Measurements from ENCODE around the gene MTARC2. TPM values are rescaled to one million over a fixed set of nuclear protein-coding genes. Genes with fewer than 3 reads are reported as not detected.

The MTARC2 gene
- total RNA-seq, 1 experiment from 2014 or later, result 15.2 TPM

DNA sequence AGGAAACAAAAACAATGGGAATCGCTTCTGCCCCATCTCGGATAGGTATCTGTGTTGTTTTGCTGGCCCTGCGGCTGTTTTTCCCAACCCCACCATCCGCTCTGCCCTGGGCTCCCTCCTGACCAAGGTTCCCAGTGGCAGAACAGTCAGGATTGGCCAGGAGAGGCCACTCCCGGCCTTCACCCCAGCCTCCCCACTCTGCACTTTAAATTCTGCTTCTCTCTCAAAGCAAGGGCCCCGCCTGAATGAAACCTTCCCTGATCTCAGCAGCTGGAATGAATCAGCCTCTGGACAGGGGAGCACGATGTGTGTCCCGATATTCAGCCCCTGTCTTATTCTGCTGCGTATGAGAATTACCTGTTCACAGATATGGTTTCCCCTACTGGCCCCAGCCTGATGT, 41.6 kb upstream of the MTARC2 start:
- H3K9me3 Mint-ChIP-seq, result no peaks in the 10 kb centered on the region
- no peaks in the 10 kb centered on the region for H3K36me3 Mint-ChIP-seq
- DNase-seq (ENCODE audit: low spot score), result no peak
- no peaks in the 10 kb centered on the region; the same call in 1 of the 2 replicates for H3K27me3 Mint-ChIP-seq (ENCODE audit: low read depth)
- H3K27ac Mint-ChIP-seq, result no peak overlapping the region
- TF ChIP-seq, protein P1, sequence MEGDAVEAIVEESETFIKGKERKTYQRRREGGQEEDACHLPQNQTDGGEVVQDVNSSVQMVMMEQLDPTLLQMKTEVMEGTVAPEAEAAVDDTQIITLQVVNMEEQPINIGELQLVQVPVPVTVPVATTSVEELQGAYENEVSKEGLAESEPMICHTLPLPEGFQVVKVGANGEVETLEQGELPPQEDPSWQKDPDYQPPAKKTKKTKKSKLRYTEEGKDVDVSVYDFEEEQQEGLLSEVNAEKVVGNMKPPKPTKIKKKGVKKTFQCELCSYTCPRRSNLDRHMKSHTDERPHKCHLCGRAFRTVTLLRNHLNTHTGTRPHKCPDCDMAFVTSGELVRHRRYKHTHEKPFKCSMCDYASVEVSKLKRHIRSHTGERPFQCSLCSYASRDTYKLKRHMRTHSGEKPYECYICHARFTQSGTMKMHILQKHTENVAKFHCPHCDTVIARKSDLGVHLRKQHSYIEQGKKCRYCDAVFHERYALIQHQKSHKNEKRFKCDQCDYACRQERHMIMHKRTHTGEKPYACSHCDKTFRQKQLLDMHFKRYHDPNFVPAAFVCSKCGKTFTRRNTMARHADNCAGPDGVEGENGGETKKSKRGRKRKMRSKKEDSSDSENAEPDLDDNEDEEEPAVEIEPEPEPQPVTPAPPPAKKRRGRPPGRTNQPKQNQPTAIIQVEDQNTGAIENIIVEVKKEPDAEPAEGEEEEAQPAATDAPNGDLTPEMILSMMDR (IDR thresholded peaks at IDR 0.05), result no peak
- TF ChIP-seq CBFB (CRISPR knock-in tag; IDR thresholded peaks at IDR 0.05; ENCODE audit: low read depth) (no peak), ESRRA (CRISPR knock-in tag; IDR thresholded peaks at IDR 0.05; ENCODE audit: borderline replicate concordance) (no peak), ZNF671 (CRISPR knock-in tag; IDR thresholded peaks at IDR 0.05) (no peak), NR3C1 (CRISPR knock-in tag; conservative IDR thresholded peaks at IDR 0.05; ENCODE audit: low read depth) (no peak)
- TF ChIP-seq, protein P2, sequence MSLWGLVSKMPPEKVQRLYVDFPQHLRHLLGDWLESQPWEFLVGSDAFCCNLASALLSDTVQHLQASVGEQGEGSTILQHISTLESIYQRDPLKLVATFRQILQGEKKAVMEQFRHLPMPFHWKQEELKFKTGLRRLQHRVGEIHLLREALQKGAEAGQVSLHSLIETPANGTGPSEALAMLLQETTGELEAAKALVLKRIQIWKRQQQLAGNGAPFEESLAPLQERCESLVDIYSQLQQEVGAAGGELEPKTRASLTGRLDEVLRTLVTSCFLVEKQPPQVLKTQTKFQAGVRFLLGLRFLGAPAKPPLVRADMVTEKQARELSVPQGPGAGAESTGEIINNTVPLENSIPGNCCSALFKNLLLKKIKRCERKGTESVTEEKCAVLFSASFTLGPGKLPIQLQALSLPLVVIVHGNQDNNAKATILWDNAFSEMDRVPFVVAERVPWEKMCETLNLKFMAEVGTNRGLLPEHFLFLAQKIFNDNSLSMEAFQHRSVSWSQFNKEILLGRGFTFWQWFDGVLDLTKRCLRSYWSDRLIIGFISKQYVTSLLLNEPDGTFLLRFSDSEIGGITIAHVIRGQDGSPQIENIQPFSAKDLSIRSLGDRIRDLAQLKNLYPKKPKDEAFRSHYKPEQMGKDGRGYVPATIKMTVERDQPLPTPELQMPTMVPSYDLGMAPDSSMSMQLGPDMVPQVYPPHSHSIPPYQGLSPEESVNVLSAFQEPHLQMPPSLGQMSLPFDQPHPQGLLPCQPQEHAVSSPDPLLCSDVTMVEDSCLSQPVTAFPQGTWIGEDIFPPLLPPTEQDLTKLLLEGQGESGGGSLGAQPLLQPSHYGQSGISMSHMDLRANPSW (CRISPR knock-in tag; conservative IDR thresholded peaks at IDR 0.05; ENCODE audit: low read depth), result no peak
- TF ChIP-seq, protein P3, sequence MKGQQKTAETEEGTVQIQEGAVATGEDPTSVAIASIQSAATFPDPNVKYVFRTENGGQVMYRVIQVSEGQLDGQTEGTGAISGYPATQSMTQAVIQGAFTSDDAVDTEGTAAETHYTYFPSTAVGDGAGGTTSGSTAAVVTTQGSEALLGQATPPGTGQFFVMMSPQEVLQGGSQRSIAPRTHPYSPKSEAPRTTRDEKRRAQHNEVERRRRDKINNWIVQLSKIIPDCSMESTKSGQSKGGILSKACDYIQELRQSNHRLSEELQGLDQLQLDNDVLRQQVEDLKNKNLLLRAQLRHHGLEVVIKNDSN (CRISPR knock-in tag; IDR thresholded peaks at IDR 0.05), result no peak
- TF ChIP-seq, protein P4, sequence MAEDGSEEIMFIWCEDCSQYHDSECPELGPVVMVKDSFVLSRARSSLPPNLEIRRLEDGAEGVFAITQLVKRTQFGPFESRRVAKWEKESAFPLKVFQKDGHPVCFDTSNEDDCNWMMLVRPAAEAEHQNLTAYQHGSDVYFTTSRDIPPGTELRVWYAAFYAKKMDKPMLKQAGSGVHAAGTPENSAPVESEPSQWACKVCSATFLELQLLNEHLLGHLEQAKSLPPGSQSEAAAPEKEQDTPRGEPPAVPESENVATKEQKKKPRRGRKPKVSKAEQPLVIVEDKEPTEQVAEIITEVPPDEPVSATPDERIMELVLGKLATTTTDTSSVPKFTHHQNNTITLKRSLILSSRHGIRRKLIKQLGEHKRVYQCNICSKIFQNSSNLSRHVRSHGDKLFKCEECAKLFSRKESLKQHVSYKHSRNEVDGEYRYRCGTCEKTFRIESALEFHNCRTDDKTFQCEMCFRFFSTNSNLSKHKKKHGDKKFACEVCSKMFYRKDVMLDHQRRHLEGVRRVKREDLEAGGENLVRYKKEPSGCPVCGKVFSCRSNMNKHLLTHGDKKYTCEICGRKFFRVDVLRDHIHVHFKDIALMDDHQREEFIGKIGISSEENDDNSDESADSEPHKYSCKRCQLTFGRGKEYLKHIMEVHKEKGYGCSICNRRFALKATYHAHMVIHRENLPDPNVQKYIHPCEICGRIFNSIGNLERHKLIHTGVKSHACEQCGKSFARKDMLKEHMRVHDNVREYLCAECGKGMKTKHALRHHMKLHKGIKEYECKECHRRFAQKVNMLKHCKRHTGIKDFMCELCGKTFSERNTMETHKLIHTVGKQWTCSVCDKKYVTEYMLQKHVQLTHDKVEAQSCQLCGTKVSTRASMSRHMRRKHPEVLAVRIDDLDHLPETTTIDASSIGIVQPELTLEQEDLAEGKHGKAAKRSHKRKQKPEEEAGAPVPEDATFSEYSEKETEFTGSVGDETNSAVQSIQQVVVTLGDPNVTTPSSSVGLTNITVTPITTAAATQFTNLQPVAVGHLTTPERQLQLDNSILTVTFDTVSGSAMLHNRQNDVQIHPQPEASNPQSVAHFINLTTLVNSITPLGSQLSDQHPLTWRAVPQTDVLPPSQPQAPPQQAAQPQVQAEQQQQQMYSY (CRISPR knock-in tag; IDR thresholded peaks at IDR 0.05), result no peak
- TF ChIP-seq, protein P5, sequence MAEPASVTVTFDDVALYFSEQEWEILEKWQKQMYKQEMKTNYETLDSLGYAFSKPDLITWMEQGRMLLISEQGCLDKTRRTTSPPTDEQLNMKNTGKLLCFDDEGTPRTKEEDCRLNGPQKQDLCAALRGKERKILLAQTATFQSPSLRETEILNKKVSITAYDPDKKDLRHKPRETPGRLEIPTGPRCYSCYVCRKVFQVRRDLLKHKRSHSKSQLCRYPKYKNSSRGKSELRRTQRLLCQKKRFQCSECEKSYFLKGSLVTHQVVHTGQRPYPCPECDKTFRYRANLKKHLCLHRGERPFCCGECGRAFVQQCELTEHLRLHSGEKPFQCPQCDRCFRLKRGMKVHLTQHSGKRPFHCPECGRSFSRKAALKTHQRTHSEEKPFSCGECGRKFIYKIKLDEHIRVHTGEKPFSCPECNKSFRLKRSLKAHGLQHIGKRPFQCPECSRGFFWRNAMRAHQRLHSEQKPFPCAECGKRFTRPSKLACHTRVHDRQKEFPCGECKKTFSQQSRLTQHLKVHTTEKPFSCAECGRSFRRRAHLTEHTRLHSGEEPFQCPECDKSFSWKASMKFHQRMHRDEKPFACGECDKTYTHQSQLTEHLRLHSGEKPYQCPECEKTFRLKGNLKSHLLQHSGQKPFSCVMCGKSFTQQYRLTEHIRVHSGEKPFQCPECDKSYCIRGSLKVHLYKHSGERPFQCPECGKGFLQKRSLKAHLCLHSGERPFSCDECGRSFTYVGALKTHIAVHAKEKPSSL (CRISPR knock-in tag; conservative IDR thresholded peaks at IDR 0.05), result no peak
- TF ChIP-seq, protein P6, sequence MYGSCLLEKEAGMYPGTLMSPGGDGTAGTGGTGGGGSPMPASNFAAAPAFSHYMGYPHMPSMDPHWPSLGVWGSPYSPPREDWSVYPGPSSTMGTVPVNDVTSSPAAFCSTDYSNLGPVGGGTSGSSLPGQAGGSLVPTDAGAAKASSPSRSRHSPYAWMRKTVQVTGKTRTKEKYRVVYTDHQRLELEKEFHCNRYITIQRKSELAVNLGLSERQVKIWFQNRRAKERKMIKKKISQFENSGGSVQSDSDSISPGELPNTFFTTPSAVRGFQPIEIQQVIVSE (CRISPR knock-in tag; IDR thresholded peaks at IDR 0.05; ENCODE audit: borderline replicate concordance), result no peak
- TF ChIP-seq, protein P7, sequence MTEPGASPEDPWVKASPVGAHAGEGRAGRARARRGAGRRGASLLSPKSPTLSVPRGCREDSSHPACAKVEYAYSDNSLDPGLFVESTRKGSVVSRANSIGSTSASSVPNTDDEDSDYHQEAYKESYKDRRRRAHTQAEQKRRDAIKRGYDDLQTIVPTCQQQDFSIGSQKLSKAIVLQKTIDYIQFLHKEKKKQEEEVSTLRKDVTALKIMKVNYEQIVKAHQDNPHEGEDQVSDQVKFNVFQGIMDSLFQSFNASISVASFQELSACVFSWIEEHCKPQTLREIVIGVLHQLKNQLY (CRISPR knock-in tag; IDR thresholded peaks at IDR 0.05), result no peak
- TF ChIP-seq, protein P8, sequence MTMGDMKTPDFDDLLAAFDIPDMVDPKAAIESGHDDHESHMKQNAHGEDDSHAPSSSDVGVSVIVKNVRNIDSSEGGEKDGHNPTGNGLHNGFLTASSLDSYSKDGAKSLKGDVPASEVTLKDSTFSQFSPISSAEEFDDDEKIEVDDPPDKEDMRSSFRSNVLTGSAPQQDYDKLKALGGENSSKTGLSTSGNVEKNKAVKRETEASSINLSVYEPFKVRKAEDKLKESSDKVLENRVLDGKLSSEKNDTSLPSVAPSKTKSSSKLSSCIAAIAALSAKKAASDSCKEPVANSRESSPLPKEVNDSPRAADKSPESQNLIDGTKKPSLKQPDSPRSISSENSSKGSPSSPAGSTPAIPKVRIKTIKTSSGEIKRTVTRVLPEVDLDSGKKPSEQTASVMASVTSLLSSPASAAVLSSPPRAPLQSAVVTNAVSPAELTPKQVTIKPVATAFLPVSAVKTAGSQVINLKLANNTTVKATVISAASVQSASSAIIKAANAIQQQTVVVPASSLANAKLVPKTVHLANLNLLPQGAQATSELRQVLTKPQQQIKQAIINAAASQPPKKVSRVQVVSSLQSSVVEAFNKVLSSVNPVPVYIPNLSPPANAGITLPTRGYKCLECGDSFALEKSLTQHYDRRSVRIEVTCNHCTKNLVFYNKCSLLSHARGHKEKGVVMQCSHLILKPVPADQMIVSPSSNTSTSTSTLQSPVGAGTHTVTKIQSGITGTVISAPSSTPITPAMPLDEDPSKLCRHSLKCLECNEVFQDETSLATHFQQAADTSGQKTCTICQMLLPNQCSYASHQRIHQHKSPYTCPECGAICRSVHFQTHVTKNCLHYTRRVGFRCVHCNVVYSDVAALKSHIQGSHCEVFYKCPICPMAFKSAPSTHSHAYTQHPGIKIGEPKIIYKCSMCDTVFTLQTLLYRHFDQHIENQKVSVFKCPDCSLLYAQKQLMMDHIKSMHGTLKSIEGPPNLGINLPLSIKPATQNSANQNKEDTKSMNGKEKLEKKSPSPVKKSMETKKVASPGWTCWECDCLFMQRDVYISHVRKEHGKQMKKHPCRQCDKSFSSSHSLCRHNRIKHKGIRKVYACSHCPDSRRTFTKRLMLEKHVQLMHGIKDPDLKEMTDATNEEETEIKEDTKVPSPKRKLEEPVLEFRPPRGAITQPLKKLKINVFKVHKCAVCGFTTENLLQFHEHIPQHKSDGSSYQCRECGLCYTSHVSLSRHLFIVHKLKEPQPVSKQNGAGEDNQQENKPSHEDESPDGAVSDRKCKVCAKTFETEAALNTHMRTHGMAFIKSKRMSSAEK (CRISPR knock-in tag; IDR thresholded peaks at IDR 0.05; ENCODE audit: borderline replicate concordance), result no peak
- POLR2A ChIA-PET, result interaction anchor here (1.1 kb wide), 1 partner anchor 17 kb away, joined by 9 read pairs; no protein-coding TSS in a partner anchor
- peaks cover 28% of the 10 kb centered on the region for H3K4me1 Mint-ChIP-seq
- ATAC-seq, result peak; percentile 14; the same call in 1 of the 2 replicates
- no peak overlapping the region for H3K4me3 Mint-ChIP-seq
- CTCF ChIA-PET, result interaction anchor here (1.6 to 2.1 kb wide), 2 partner anchors 27 to 71 kb away, joined by 4 to 8 read pairs; no protein-coding TSS in a partner anchor
